Smooth muscle cell of the coronary artery (primary cell): ENCODE measurements around the gene ABCB6. TPM values are rescaled to one million over a fixed set of nuclear protein-coding genes. Genes with fewer than 3 reads are reported as not detected.

Source experiments
- total RNA-seq: library from RNA; depleted of rRNA; stranded (reverse); fragments of >200 nt; gene quantifications from 2 replicates; pipeline ENCODE4 v1.2.3, GENCODE V29; 2014; ENCODE audit warnings: low replicate concordance

ABCB6 gene
- 25.9 and 98.6 TPM in 2 replicates for total RNA-seq

GRCh38 chr2:219218732-219219701 lies at the start of gene ABCB6:
TSS of gene ABCB6 (minus strand) at chr2:219218958. CDS start at chr2:219218673, 285 bp downstream.

GRCh38 chr2:219253753-219254589 lies 35.2 kb upstream of the ABCB6 start, which contains the start of gene TUBA4A:
TSS of gene TUBA4A (minus strand) at chr2:219253918. CDS start at chr2:219253858, 60 bp downstream.

GRCh38 chr2:219252900-219253752 lies 34.4 kb upstream of the ABCB6 start, which contains the start of gene TUBA4B:
TSS of gene TUBA4B (plus strand) at chr2:219253243. CDS start at chr2:219253408, 165 bp downstream.

GRCh38 chr2:219245148-219245898 lies 26.6 kb upstream of the ABCB6 start, which contains the start of the genes GLB1L and STK16:
TSS of gene GLB1L (minus strand) at chr2:219245444. CDS start at chr2:219243573, 1,871 bp downstream.
TSS of gene STK16 (plus strand) at chr2:219245479. CDS start at chr2:219246000, 521 bp downstream.

GRCh38 chr2:219229305-219230058 lies 10.7 kb upstream of the ABCB6 start, which contains the start of the genes ANKZF1 and ATG9A:
TSS of gene ANKZF1 (plus strand) at chr2:219229806. CDS start at chr2:219230258, 452 bp downstream.
TSS of gene ATG9A (minus strand) at chr2:219229636. CDS start at chr2:219228024, 1,612 bp downstream.

GRCh38 chr2:219206328-219207133 lies 12.2 kb downstream of the ABCB6 start, which contains the start of gene ZFAND2B:
TSS of gene ZFAND2B (plus strand) at chr2:219206782. CDS start at chr2:219206988, 206 bp downstream.

GRCh38 chr2:219177552-219178376 lies 41.0 kb downstream of the ABCB6 start, which contains the start of gene RETREG2:
TSS of gene RETREG2 (plus strand) at chr2:219178275. CDS start at chr2:219178353, 78 bp downstream.

GRCh38 chr2:219176818-219177551 lies 41.8 kb downstream of the ABCB6 start, which contains the start of gene CNPPD1:
TSS of gene CNPPD1 (minus strand) at chr2:219176925. CDS start at chr2:219176828, 97 bp downstream.

GRCh38 chr2:219169930-219170654 lies 48.7 kb downstream of the ABCB6 start, which contains the start of gene SLC23A3:
TSS of gene SLC23A3 (minus strand) at chr2:219170029. CDS start at chr2:219169984, 45 bp downstream.

GRCh38 chr2:219160186-219161017 lies 58.4 kb downstream of the ABCB6 start, which contains the start of gene NHEJ1:
TSS of gene NHEJ1 (minus strand) at chr2:219160815. CDS start at chr2:219158362, 2,453 bp downstream.

Other genes starting within 250 kb of the ABCB6 start
- not detected in 2 replicates for gene FEV, start 233.8 kb downstream of the ABCB6 start, total RNA-seq
- gene CRYBA2, start 225.5 kb downstream of the ABCB6 start, total RNA-seq: not detected in 2 replicates
- gene CFAP65, start 177.4 kb downstream of the ABCB6 start, total RNA-seq: not detected in 2 replicates
- gene IHH, start 158.0 kb downstream of the ABCB6 start, total RNA-seq: under 0.01 TPM in 1 of 2 replicates, not detected in the other
- gene NHEJ1, start 58.1 kb downstream of the ABCB6 start, total RNA-seq: 10.3 and 20.4 TPM in 2 replicates
- gene SLC23A3, start 48.9 kb downstream of the ABCB6 start, total RNA-seq: 0.60 and 2.5 TPM in 2 replicates
- 19.5 and 32.3 TPM in 2 replicates for gene CNPPD1, start 42.0 kb downstream of the ABCB6 start, total RNA-seq
- gene RETREG2, start 40.7 kb downstream of the ABCB6 start, total RNA-seq: 41.6 and 71.7 TPM in 2 replicates
- gene ZFAND2B, start 12.2 kb downstream of the ABCB6 start, total RNA-seq: 23.9 and 30.9 TPM in 2 replicates
- 35.6 and 39.5 TPM in 2 replicates for gene ATG9A, start 10.7 kb upstream of the ABCB6 start, total RNA-seq
- gene ANKZF1, start 10.8 kb upstream of the ABCB6 start, total RNA-seq: 15.4 and 22.7 TPM in 2 replicates
- gene GLB1L, start 26.5 kb upstream of the ABCB6 start, total RNA-seq: 8.4 and 13.8 TPM in 2 replicates
- 27.1 and 49.1 TPM in 2 replicates for gene STK16, start 26.5 kb upstream of the ABCB6 start, total RNA-seq
- not detected in 2 replicates for gene TUBA4B, start 34.3 kb upstream of the ABCB6 start, total RNA-seq
- 9.1 and 9.8 TPM in 2 replicates for gene TUBA4A, start 35.0 kb upstream of the ABCB6 start, total RNA-seq
- gene DNAJB2, start 60.4 kb upstream of the ABCB6 start, total RNA-seq: 39.9 and 125 TPM in 2 replicates
- under 0.01 and 9.0 TPM in 2 replicates for gene PTPRN, start 90.4 kb upstream of the ABCB6 start, total RNA-seq
- gene RESP18, start 113.8 kb upstream of the ABCB6 start, total RNA-seq: not detected in 2 replicates
- gene DNPEP, start 169.0 kb upstream of the ABCB6 start, total RNA-seq: 54.2 and 75.5 TPM in 2 replicates
- 0.15 and 11.8 TPM in 2 replicates for gene DES, start 199.4 kb upstream of the ABCB6 start, total RNA-seq
- gene SPEG, start 215.9 kb upstream of the ABCB6 start, total RNA-seq: 9.1 and 9.4 TPM in 2 replicates